LHCN-M2 (cell line): Measurements from ENCODE around the gene APC2. TPM values are rescaled to one million over a fixed set of nuclear protein-coding genes. Genes with fewer than 3 reads are reported as not detected.
A peak's percentile ranks its signal among the peaks of the same experiment; 100 is the strongest.

Experiments
- DNase-seq: peaks from one replicate; pipeline ENCODE4 v3.0.0-alpha.2; 2012; ENCODE audit warnings: low read depth
- total RNA-seq: library from RNA; depleted of rRNA; stranded (reverse); fragments of >200 nt; gene quantifications from 2 replicates; pipeline ENCODE4 v1.2.3, GENCODE V29; 2014

APC2 gene
- total RNA-seq, 1 experiment from 2014 or later = 0.11 TPM

DNA sequence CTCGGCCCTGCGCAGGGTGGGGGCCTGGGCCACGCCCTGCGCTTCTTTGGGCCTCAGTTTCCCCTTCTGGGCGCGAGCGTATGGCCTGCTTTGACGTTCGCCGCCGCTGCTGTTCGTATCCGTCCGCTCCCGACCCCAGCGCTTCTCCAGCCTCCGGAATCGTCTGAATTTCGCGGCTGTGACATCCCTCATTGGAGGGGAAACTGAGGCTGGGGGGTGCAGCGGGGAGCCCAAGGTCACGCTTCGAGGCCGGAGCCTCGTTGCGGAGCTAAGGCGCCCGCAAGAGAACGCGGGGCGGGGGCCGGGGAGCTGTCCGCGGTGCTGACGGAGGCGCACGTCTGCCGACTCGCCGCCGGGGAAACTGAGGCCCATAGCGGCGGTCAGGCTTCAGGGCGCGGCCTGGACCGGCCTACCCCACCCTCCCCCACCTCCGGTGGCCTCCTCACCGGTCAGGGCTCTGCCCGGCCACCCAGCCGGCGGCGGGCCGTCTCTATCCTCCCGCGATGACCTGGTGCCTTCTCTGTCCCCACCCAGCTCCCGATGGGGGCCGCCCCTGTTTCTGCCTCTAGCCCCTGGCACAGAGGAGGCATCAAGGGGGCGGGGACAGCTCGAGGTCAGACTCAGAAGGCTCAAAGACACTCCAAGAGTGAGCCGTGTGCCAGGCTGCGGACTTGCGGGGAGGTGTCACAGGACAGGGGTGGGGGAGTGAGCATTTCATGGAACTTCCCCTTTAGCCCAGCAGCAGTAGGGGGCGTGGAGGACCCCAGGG is 3.0 kb upstream of the APC2 start:
- no peak for DNase-seq

DNA sequence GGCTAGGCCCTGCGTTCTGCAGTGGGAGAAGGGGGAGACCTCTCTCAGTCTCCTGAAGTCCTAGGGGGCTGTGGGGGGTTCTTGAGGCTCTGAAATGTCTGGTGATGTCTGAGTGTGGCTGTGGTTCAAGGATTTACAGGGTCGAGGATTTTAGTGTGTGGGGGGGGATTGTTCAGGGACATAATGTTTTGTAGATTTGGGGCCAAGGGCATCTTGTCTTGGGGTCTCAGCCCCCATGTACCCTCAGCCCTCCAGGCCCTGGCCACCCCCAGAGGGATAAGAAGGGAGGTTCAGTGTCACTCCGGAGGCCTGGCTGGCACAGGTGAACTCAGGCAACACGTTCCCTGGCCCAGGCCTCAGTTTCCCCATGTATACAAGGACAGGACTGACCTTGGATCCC is 2.4 kb upstream of the APC2 start:
- DNase-seq = no peak

DNA sequence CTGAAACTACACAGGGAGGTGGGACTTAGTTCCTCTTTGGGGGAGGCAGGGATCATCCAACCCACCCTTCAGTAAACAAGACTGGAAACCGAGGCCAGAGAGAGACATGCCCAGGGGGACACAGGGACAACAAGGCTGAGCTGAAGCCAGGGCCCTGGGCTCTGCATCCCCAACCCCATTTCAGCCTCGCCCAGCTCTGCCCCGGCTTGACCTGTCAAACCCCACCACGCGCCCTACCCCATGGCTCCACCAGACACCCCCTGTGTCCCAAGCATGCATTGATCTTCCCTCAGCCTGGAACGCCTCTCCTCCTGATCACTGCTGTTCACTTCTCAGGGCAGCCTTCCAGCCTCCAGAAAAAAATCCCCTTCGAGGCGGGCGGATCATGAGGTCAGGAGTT is 2.0 kb upstream of the APC2 start:
- DNase-seq = no peak

DNA sequence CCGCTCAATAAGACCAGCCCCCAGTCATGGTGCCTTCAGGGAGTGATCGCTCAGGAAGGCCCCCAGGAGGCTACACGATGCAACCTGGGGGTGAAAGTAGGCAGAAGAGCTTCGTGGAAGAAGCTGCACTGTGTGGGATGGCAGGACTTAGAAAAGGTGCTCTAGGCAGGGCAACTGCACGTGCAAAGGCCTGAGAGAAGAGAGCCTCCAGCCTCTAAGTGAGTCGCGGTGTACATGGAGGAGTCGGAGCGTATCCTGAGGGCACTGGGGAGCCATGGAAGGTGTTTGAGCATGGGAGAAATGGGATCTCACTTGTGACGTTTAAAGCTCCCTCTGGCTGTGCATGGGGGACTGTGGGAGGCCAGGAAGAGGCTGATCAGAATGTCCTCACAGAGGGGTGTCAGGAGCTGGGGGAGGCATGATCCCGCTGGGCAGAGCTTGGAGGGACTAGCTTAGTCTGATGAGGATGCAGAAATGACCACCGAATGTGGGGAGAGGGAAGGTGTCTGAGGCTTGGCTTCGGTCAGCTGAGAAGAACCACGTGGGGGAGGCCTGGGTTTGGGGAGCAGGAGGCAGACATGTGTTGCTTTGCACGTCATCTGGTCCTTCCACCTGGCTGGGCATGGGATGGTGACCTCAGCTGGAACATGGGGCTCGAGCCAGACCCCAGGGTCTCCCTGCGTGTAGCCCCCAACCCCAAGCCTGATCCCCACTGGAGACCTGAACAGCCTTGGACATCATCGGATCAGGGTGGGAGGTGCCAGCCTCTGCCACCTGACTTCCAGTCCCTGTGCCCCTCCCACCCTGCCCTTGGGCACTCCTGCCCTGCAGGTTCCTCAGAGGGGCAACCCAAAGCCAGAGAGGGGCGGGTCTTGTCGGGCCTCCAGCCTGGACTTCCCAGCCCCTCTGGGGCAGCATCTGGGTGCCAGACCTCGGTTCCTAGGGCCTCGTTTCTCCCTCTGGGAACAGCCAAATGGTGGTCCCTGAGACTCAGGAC is 1.1 kb downstream of the APC2 start:
- no peak for DNase-seq

DNA sequence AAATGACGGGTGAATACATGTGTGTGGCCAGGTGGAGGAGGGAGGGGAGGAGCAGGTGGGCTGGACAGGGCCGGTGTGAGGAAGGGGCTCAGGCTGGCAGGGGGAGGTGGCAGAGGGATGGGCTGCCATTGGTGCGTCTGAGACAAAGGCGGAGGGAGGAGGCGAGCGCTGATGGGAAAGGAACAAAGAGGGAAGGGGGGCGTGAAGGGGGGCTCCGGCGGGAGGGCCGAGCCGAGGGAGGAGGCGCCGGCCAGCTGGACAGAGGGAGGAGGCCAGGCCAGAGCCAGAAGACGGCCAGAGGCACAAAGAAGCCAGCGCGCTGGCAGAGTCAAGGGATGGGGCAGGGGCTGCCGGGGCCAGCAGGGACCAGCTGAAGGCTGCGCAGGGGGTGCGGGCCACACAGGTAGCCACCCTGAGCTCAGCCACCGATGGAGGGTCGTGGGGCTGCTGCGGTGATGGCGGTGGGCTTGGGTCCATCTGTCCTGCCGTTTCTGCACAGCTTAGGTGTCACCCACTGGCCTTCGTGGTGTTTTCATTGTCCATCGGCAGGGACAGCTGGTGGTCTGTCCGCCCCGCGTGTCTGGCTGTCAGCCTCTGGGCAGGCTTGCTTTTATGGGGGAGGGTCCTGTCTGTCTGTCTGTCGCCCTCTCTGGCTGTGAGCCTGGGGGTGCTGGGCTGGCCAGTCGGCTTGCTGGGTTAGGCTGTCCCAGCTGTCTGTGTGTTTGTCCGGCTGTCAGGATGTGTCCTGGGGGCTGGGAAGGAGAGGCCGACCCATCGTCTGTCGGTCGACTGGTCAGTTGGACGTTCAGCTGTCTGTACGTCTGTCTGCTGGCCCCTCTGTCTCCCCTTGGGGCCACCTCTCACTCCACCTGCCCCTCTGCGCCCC is 2.2 kb downstream of the APC2 start:
- no peak for DNase-seq

DNA sequence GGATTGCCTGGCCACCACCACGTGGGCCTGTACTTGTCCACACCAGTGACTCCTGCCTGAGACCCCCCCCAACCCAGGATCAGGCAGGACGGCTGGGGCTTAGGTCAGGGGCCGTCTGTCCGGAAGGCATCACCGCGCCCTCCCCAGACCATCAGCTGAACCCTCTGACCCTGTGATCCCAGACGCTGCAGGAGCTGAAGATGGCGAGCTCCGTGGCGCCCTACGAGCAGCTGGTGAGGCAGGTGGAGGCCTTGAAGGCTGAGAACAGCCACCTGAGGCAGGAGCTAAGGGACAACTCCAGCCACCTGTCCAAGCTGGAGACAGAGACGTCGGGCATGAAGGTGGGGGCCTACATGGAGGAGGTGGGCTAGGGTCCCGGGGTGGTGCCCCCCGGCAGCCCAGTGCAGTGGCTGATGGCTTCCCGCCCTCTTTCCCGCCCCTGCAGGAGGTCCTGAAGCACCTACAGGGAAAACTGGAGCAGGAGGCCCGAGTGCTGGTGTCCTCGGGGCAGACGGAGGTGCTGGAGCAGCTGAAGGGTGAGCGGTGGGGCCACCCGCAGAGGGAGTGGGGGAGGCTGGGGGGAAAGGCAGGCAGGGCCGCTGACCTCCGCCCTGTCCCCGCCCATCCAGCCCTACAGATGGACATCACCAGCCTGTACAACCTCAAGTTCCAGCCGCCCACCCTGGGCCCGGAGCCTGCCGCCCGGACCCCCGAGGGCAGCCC is 3.0 kb downstream of the APC2 start:
- no peak for DNase-seq

DNA sequence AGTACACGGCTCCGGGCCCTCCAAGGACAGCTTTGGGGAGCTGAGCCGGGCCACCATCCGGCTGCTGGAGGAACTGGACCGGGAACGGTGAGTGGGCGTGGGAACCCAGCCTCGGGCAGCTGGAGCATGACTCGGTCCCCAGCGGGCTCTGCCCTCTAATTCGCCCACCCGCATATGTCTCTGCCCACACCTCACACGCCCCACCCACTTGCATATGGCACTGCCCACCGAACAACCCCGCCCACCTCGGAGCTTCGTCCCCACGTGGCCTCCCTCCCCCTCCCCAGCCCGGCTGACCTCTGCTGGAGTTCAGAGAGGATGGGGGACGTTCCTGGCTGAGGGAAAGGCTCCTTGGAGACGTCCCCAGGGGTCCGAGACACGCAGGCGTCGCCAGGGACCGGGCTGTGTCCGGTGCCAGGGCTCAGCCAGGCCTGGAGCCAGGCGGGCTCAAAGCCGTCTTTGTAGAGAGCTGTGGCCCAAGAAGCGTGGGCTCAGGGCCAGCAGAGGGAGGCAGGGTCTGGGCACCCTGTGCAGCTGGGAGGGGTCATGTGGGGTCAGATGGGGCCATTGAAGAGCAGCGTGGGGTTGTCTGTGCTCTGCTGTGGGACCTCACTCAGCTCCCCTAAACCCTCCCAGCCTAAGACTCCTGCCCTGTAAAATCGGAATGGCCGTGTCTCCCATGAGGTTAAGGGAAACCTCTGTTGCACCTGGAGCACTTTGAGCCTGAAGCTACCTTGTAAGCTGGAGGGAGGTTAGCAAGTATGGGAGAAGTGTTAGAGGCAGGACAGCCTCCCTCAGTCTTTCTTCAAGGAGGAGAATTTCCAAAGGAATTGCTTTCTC is 3.8 kb downstream of the APC2 start:
- peak; percentile 77 for DNase-seq

DNA sequence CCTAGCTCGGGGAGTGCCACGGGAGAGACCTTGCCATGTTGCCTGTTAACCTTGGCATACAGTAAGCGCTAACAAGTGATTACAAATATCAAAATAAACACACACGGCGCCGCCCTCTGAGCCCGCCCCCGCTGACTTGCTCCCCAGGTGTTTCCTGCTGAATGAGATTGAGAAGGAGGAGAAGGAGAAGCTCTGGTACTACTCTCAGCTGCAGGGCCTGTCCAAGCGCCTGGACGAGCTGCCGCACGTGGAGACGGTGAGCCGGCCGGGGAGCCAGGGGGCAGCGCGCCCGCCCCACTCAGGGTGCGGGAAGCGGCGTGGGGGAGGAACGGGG is 5.0 kb downstream of the APC2 start:
- DNase-seq = no peak

DNA sequence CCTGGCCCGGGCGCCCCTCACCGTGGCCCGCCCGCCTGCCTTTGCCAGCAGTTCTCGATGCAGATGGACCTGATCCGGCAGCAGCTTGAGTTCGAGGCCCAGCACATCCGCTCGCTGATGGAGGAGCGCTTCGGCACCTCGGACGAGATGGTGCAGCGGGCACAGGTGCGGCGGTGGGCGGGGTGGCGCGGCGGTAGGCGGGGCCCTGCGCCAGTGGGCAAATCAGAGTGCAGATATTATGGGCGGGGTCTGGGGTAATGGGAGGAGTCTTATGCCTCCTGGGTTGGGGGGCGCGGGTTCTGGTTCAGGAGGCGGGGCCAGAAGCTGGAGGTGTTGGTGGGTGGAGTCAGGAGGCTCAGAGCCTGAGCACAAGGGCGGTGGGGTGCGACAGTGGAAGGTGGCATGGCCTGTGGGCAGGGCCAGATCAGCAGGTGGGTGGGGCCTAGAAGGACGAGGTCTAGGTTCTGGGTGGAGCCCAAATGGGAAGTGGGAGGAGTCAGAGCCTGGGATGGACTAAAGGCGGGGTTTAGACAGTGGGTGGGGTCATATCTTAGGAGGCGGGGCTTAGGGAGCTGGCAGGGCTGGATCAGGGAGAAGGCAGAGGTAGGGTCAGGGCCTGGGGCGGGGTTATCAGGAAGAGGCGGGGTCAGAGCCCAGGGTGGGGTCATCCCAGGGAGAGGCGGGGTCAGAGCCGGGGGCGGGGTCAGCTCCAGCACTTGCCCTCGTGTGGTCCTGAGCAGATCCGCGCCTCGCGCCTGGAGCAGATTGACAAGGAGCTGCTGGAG is 5.6 kb downstream of the APC2 start:
- peak; percentile 66 for DNase-seq

DNA sequence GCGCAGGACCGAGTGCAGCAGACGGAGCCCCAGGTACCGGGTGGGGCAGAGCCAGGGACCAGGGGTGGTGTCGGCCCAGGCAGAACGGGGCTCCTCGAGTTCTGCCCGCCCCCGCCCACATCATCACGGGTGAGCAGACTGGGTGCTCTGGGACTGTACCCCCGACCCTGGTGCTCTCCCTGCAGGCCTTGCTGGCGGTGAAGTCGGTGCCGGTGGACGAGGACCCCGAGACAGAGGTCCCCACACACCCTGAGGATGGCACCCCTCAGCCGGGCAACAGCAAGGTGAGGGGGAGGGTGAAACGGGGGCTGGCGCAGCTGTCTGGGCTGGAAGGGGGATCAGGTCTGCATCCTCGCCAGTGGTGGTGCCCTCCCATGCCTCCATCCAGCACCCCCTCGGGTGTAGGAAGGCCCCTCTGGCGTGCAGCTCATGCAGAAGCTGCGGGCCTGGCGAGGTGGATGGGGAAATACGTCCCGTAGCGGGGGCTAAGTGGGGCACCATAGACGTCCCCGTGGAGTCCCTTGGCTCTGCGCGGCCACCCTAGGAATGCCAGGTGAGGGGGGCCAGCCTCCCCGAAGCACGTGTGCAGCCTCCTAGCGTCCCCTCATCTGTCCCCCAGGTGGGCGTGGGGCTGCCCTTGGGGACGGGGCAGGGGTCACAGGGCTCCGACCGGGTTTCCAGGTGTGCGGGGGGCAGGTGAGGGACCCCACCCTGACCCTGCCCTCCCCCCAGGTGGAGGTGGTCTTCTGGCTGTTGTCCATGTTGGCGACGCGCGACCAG is 6.4 kb downstream of the APC2 start:
- no peak for DNase-seq

DNA sequence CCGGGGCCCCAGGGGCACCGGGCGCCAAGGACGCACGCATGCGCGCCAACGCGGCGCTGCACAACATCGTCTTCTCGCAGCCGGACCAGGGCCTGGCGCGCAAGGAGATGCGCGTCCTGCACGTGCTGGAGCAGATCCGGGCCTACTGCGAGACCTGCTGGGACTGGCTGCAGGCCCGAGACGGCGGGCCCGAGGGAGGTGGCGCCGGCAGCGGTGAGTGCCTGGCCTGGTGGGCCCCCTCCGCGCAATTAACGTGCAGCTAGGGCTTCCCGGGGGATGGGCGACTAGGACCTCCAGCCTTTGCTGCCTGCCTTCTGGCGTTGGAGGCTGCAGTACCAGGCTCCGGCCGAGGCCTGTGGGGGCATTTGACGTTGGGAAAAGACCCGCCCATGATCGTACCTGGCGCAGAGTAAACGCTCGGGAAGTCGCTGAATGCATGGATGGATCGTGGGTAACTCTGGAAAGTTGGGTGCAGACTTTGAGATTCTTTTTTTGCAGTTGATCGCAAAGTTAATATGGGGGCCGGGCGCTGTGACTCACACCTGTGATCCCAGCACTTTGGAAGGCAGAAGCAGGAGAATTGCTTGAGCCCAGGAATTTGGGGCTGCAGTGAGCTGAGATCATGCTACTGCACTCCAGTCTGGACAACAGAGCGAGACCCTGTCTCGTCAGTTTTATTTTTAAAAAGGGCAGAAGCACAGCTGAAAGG is 7.3 kb downstream of the APC2 start:
- no peak for DNase-seq

DNA sequence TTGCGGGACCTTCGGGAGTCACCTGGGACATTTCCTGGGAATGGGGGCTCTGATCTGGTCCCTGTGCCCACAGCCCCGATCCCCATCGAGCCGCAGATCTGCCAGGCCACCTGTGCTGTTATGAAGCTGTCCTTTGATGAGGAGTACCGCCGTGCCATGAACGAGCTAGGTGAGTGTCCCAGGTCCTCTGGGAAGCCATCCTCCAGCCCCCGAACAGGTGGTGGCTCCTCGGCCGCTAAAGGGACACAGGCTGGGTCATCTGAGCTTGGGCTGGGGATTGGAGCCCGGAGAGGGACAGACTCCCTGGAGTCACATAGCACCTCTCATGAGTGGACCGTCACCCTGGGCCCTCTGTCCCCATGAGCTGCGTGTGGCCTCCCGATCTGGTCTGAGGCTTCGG is 8.0 kb downstream of the APC2 start:
- no peak for DNase-seq

DNA sequence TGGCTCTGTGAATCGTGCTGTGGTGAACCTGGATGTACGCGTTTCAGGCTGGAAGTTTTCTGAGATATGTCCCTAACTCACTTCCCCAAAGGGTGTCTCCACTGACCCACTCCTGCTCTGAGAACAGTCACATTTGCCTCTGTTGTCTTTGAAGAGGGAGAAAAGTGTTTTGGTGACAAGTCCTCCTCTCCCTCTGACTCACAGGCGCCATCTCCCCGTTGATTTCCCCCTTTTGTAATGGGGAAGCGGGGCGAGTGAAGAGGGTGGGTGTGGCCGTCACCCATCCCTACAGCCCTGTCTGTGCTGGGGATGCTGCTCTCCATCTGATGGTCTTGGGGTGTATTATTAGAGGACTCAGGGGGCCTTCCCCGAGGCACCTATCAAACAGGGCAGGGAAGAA is 9.6 kb downstream of the APC2 start:
- no peak for DNase-seq

DNA sequence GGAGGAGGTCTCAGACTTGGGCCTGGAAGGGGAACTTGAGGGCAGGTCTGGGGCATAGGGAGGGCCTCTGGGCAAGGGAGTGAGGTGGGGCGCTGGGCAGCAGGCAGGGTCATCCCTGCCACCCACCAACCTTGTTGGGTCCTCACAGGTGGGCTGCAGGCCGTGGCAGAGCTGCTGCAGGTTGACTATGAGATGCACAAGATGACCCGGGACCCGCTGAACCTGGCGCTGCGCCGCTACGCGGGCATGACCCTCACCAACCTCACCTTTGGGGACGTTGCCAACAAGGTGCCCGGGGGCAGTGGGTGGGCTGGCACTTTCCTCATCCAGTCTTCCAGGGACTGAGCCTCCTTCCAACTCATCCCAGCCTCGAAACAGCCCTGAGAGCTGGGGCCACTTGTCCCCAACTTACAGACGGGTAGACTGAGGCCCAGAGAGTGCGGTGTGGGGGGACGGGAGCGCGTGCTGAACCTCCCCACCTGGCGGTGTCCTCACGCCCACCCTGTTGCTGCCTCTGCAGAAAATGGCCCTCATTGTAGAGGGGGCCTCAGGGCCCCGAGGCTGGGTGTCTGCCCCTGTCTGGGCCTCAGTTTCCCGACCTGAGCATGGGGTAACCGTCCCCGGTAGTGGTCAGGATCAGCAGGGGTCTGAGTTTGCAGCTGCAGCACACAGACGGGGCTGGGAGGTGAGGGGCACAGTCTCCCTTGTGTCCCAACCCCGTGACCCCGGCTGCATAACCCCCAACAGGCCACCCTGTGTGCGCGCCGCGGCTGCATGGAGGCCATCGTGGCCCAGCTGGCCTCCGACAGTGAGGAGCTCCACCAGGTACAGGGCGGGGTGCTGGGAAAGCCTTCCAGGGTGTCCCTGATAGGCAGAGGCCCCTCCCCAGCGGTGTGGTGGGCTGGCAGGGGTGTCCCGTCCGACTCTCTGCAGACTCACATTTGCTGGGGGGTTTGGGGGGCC is 10.4 kb downstream of the APC2 start:
- no peak for DNase-seq

DNA sequence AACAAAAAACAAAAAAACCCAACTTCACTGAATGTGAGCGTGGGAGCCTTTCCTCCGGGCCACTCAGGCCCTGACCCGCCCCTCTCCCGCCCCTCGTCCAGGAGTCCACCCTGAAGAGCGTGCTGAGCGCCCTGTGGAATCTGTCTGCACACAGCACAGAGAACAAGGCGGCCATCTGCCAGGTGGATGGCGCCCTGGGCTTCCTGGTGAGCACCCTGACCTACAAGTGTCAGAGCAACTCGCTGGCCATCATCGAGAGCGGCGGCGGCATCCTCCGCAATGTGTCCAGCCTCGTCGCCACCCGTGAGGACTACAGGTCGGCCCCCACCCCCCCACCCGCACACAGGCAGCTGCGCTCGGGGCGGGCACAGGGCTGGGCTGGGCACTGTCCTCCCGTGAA is 11.9 kb downstream of the APC2 start:
- DNase-seq = no peak

DNA sequence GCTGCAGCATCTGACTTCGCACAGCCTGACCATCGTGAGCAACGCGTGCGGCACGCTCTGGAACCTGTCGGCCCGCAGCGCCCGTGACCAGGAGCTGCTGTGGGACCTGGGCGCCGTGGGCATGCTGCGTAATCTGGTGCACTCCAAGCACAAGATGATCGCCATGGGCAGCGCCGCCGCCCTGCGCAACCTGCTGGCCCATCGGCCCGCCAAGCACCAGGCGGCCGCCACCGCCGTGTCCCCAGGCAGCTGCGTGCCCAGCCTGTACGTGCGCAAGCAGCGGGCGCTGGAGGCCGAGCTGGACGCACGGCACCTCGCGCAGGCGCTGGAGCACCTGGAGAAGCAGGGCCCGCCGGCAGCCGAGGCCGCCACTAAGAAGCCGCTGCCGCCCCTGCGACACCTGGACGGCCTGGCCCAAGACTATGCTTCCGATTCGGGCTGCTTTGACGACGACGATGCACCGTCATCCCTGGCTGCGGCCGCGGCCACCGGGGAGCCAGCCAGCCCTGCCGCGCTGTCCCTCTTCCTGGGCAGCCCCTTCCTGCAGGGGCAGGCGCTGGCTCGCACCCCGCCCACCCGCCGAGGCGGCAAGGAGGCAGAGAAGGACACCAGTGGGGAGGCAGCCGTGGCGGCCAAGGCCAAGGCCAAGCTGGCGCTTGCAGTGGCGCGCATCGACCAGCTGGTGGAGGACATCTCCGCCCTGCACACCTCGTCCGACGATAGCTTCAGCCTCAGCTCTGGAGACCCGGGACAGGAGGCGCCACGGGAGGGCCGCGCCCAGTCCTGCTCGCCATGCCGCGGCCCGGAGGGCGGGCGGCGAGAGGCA is 15.5 kb downstream of the APC2 start:
- DNase-seq = no peak
